GM19351 (cell line): ENCODE measurements around the gene SLC25A33.
"Not testable (repeated sequence)": the region's sequence is repeated elsewhere in the genome, so short reads cannot be mapped to it uniquely, and the experiment has no call there.

Experiments
- ATAC-seq: cut with Tn5 transposase; IDR thresholded peaks from one replicate; pipeline ENCODE4 v1.9.1; 2021; ENCODE audit warnings: mild to moderate bottlenecking, moderate library complexity; ENCODE audit not compliant: unreplicated experiment

The SLC25A33 gene

GRCh38 chr1:9538669-9539164 is 548 bp upstream of the SLC25A33 start:
- no peak for ATAC-seq

DNA sequence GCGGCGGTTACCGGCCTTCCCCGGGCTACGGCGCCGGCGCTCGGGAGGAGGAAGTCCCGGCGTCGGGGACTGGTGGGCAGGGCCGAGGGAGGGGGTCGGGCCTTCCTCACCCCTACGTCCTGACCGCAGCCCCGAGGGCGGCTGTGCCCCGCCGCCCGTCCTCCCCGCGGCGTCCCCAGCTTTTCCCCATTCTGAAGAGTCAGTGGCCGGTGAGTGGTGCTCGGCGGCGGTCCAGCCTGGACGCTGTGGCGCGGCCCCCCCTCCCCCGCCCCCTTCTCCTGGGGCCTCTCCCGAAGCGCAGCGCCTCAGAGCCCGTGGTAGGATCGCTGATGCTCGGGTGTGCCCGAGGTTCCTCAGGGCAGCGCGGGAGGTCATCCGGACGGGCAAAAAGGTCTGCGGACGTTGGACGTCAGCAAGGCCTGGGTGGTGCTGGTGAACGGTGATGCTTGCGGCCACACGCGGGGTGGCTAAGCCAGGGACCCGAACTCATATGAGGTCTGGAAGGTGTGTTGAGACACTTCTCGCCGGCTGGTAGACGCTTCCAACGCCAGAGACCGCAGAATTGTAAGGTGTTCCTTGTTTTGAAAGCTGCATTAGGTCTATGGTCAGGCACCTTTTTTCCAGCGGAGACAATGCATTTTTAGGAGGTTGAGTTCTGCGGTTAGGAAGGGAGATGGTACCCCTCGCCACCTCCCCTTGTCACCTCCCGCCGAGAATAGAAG is 725 bp downstream of the SLC25A33 start:
- peak; percentile 42 for ATAC-seq

DNA sequence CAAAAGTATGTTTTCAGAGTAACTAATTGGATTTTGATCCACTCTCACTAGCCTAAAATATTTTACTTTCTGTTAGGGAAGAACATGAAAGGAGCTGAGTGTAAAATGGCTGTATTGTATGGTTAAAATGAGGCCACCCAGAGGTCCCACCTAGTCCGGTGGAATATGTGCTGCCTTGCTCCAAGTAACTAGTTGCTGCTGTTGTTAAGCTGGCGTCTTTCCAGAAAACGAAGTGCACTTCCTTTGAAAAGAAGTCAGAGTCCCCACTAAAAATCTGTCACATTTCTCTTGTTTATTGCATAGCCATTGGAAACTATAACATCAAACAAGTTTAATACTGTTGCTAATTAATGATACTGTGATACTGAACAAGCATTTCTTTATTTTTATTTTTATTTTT is 3.2 kb downstream of the SLC25A33 start:
- ATAC-seq: no peak

- ATAC-seq: no peak
Measured at GRCh38 chr1:9544926-9545325, 5.7 kb downstream of the SLC25A33 start.

GRCh38 chr1:9549955-9550546 is 10.8 kb downstream of the SLC25A33 start:
- no peak for ATAC-seq

GRCh38 chr1:9551984-9552383 is 12.7 kb downstream of the SLC25A33 start:
- ATAC-seq: no peak

GRCh38 chr1:9553736-9554144 is 14.5 kb downstream of the SLC25A33 start:
- no peak for ATAC-seq

DNA sequence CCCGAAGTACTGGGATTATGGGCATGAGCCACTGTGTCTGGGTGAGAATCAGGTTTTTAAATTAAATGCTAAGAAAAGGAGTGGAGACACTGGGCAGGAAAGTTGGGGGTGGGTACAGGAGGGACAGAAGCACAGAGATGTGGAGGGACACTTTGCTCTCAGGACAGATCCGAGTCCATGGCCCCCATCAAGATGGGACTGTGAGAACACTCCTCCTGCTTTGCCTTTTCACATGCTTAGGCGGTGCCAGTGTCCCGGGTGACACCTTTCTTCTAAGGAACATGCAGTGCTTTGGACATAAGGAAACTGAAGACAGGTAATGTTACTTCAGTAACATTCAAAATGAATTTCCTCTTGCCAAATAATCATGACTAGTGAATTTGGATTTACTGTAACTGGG is 16.7 kb downstream of the SLC25A33 start:
- no peak for ATAC-seq

GRCh38 chr1:9557624-9558023 is 18.4 kb downstream of the SLC25A33 start:
- no peak for ATAC-seq

DNA sequence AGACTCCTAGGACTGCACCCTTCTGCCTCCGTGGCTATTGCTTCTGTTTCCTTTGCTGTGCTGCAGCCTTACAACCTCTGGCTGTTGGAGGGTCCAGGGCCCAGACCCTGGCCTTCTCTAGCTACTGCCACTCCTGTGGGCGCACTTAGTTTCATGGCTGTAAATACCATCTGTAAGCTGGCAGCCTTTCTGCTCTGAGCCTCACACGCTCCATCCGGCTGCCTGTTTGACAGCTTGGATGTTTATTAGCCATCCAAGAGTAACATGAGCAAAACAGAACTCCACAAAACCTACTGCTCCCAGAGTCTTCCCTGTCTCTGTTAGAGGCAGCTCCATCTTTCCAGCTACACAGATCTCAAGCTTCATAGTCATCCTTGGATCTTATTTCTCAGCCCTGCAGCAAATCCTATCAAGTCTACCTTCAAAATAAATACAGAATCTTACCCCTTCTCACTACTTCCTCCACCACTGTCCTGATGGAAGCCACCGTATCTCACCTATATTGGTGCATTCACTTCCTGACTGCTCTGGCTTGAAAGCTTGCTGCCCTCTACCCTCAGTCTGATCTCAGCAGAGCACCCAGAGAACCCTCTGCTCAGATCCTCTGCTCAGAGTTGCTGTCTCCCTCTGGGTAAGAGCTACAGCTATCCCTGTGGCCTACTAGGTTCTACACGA is 19.1 kb downstream of the SLC25A33 start:
- no peak for ATAC-seq

DNA sequence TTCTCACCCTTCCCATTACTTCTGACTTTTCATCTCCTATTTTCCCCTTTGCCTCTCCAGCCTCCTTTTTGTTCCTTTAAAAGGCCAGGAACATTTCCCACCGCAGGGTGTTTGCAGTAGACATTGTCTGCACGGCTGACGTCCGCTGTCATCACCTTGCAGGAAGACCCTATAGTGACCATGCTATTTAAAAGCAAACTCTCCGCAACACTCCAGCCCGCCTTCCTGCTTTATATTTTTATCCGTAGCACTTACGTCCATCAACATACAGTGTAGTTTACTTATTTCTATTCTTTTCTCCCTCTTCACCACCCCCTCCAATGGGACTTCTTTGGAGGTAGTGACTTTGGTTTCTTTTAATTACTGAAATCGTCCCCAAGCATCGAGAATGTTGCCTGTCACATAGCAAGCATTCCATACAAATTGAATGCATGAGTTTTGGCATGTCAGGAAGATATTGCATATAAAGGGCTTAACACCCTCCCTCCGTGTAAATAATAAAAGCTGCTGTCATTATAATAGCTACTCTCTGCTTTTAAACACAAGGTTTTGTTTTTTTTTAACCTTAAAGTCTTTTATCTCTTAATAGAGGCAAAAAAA is 19.8 kb downstream of the SLC25A33 start:
- ATAC-seq: no peak

- no peak for ATAC-seq
Measured at GRCh38 chr1:9559673-9560072, 20.4 kb downstream of the SLC25A33 start.

GRCh38 chr1:9560090-9560489 is 20.8 kb downstream of the SLC25A33 start:
- ATAC-seq: not testable (repeated sequence)

GRCh38 chr1:9561429-9561828 is 22.2 kb downstream of the SLC25A33 start:
- ATAC-seq: no peak

GRCh38 chr1:9569267-9569666 is 30.0 kb downstream of the SLC25A33 start:
- ATAC-seq: no peak

DNA sequence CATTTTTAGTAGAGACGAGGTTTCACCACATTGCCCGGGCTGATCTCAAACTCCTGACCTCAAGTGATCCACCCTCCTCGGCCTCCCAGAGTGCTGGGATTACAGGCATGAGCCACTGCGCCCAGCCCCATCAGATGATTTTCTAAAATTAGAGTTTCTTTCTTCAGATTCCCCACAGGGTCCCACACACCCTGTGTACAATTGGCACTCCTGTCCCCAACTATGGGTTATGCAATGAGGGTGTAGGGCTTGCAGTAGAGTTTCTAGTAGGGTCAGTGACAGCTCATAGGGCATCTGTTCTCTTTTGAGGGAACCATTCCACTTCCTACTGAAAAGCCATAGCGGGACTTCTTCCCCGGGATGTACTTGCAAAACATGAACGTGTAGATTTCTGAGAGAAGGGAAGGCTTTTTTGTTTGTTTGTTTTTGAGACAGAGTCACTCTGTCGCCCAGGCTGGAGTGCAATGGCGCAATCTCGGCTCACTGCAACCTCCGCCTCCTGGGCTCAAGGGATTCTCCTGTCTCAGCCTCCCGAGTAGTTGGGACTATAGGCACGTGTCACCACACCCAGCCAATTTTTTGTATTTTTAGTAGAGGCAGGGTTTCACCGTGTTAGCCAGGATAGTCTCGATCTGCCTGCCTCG is 31.7 kb downstream of the SLC25A33 start:
- ATAC-seq: not testable (repeated sequence)

DNA sequence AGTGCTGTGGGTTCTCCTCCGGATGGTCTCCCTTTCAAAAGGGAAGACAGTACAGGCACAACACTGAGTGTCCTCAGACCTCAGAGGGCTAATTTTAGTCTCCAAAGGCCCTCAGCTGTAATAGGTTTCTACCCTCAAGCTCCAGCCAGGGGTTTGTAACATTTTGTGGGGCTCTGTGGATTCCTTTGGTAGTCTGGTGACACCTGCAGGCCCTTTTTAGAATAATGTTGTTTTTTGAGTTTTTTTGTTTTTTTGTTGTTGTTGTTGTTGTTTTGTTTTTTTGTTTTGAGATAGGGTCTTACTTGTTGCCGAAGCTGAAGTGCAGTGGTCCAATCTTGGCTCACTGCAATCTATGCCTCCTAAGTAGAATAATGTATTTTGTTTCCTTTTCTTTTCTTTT is 34.5 kb downstream of the SLC25A33 start:
- ATAC-seq: no peak

- ATAC-seq: no peak
Measured at GRCh38 chr1:9575486-9575885, 36.2 kb downstream of the SLC25A33 start.

DNA sequence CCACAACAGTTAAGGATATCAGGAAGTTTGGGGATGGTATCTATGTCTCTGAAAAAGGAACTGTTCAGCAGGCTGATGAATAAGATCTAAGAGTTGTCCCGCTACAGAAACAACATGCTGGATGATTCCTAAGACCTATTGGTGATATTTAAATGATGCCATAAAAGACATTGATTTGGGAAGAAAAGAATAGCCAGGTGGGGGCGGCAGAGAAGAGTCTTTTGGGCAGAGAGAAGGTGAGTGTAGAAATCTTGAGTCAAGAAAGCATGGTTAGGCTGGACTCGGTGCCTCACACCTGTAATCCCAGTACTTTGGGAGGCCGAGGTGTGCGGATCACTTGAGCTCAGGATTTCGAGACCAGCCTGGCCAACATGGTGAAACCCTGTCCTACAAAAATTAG is 37.6 kb downstream of the SLC25A33 start:
- ATAC-seq: no peak

- no peak for ATAC-seq
Measured at GRCh38 chr1:9577423-9577822, 38.2 kb downstream of the SLC25A33 start.

GRCh38 chr1:9580942-9581341 is 41.7 kb downstream of the SLC25A33 start:
- ATAC-seq: no peak
